GM21423 (cell line): ENCODE measurements around the gene ZCCHC2.
A peak's percentile ranks its signal among the peaks of the same experiment; 100 is the strongest.

ENCODE experiments used
- ATAC-seq: cut with Tn5 transposase; IDR thresholded peaks from one replicate; pipeline ENCODE4 v1.9.1; 2021; ENCODE audit warnings: mild to moderate bottlenecking, moderate library complexity; ENCODE audit not compliant: unreplicated experiment

Gene ZCCHC2

GRCh38 chr18:62537042-62537894, 14.4 kb downstream of the ZCCHC2 start:
- ATAC-seq, result no peak

DNA sequence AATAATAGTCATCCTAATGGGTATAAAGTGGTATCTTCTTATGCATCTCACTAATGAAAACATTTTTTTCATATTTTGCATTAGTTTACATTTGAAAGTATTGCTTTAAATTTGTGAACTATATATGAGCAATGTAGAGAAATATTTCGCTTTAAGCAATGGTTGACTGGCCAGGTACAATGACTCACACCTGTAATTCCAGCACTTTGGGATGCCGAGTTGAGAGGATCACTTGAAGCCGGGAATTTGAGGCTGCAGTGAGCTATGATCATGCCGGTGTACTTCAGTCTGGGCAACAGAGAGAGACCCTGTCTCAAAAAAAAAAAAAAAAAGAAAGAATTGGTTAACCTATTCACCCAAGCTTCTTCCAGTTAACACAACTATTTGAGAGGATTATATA, 15.1 kb downstream of the ZCCHC2 start:
- no peak for ATAC-seq

- ATAC-seq, result no peak
Observed at GRCh38 chr18:62538881-62539280, 16.1 kb downstream of the ZCCHC2 start.

- ATAC-seq, result no peak
Observed at GRCh38 chr18:62539284-62540165, 16.7 kb downstream of the ZCCHC2 start.

DNA sequence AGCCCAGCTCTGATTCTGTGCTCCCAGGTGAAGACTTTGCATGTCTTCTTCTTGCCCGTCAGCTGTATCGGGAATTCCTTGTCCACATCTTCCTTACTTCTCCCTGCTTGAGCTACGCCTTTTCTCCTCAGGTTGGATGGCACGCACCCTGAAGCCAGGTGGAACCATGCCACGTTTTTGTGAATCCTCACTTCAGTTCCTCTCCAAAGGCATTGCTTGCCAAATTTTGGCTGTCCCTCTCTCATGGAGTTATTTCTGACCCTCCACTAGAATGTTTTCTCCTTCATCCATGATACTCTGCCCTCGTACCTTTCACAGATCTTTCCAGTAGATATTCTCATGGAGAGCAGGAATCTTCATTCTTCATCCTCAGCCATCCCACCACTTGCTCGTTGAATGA, 20.2 kb downstream of the ZCCHC2 start:
- ATAC-seq, result no peak

GRCh38 chr18:62545098-62545497, 22.3 kb downstream of the ZCCHC2 start:
- no peak for ATAC-seq

DNA sequence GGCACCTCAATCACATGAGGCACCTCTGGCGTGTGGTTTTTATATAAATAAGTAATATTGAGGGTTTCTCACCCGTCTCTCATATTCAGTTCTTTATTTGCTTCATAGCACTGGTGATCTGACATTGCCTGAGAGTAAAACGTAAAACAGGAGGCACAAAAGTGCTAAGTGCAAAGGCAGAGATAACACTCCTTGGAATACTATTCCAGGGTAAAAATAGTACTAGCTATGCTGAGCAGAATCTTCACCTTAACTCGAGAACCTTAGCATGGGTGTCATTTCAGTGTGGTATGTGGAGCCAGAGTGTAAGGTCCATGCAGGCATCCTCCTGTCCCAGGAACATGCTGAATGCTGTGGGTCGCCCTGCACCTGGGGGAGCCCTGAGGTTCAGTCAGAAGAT, 26.9 kb downstream of the ZCCHC2 start:
- no peak for ATAC-seq

- ATAC-seq, result no peak
Observed at GRCh38 chr18:62550746-62551145, 27.9 kb downstream of the ZCCHC2 start.

DNA sequence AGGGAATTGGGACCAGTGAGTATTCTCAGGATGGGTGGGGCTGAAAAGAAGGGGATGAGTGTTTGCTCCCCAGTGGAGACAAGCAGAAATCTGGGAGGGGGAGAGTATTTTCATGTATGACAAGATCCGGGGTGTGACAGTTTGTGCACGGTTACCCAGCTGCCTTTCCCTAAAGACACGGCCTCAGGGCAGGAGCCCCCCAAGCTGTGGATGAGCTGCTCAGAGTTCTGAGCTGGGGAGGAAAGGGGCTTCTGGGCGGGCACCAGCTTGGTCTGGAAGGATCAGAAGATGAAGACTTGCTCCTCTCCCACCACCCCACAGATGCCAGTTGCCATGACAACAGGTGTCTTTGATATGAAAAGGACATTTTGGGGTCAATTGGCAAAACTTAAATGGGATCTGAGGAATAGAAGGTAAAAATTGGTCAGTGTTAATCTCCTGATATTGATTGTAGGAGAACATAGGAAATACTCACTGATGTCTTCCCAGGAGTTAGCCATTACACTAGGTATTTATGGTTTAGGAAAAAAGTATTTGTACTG, 29.2 kb downstream of the ZCCHC2 start:
- no peak for ATAC-seq

GRCh38 chr18:62554061-62554815, 31.4 kb downstream of the ZCCHC2 start:
- ATAC-seq, result peak; percentile 59

- ATAC-seq, result no peak
Observed at GRCh38 chr18:62555135-62555534, 32.3 kb downstream of the ZCCHC2 start.

DNA sequence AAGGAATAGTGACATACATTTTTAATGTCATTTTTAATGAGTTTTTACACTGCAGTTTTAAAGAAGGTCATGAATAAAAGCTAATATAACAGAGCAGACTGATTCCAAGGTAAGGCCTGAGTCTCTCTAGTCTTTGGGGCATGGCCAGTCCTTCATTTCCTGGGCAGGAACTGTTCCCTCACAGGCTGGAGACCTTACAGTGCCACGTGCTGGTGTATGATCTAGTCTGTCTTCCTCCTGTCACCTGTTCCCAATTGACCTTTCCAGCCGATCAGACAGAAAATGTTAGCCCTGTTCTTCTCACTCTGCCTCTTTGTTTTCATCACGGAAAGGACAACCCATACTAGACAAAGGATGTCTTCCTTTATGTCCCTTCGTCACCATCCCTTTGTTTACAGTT, 33.6 kb downstream of the ZCCHC2 start:
- no peak for ATAC-seq

DNA sequence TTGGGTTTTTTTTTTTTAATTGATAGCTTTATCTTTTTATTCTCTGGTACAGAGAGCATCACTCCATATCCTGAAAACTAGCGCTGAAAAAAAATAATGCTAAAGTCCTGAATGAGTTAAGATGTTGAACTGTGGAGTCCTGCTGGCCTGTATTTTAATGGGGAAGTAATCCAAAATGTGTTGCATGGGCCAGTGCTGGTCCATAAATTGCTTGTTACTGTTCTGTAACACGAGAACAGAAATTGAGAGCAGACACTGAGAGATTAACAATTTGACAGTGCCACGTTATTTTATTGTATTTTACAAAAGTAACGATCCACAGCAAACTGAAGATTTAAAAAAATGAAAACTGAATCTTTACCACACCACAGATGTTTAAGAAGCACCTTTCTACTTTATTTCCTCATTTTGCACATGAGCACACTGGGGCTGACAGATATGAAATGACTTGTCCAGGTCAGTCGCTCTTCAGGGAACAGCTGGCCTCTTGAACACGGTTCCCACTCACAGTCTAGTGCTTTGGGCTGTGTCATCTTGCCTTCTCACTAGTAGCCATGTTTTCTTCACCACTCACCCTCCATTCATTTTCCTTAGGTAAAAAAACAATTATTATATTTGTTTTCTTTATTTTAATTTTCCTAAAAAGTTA, 35.3 kb downstream of the ZCCHC2 start:
- ATAC-seq, result no peak

DNA sequence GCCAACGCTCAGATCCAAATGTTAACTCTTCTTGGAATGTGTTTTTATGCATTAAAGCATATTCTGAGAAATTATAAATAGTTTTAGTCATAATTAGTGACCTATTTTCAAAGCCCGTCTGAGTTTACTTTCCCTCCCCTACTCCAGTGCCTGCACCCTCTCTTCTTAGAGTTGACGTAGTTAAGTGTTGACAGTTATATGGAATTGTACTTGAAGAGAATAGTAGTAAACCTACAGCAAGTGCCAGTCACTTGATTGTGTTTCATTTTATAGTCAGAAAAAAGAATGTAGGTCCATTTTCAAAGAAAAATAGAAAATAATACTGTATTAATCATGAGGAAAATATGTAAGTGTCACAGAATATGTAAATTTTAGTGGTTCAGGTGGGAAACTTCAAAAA, 41.2 kb downstream of the ZCCHC2 start:
- no peak for ATAC-seq

DNA sequence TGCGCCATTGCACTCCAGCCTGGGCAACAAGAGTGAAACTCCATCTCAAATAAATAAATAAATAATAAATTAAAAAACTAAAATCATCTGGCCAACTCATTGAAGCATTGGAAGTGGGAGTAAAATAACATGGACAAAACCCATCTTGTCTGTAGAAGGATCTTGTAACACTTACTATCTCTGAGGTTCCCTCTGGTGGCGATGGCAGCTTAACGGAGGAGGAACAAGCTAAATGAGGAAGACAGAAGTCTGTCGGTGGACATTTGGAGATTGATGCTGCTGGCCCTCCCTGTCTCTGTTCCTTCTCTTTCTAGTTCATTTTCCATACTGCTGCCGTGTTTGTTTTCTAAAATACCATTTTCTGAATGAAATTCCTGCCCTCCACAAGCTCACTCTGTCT, 43.4 kb downstream of the ZCCHC2 start:
- ATAC-seq, result no peak

GRCh38 chr18:62566818-62567217, 44.0 kb downstream of the ZCCHC2 start:
- ATAC-seq, result no peak

- ATAC-seq, result no peak
Observed at GRCh38 chr18:62569081-62569655, 46.3 kb downstream of the ZCCHC2 start.

DNA sequence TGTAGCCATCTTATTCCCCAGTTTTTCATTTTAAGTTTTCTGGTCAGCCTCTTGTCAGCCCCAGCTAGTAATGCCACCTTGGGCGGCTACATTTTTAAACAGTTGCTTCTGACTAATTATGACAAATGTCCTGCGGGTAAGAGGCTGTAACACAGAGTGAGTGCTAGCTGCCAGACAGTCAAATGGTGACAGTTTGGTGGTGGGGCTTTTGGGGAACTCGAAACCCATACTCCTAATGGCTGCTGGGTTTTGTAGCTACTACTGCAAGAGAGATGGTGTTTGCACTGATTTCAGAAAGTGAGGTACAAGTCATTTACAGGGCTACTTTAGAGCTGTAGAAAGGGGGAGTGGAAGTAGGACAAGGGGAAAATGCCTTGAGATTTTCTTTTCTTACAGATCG, 48.2 kb downstream of the ZCCHC2 start:
- ATAC-seq, result no peak

DNA sequence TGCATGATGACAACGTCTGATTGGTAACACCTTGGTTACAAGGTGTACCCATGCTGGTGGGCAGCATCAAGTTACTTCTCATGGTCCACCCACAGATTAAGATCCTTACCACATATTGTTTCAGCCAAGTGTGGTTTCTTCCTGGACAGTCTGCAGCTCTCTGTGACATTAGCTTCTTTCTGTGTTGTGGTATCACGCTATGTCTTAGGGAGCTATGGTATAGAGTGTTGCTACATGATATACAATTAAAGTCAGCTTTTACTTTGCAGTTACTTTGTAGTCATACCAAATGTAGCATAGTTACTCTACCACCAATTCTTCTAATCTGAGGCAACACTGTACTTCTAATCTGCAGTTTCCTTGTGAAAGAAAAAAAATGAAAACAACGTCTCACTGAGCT, 48.8 kb downstream of the ZCCHC2 start:
- ATAC-seq, result no peak

GRCh38 chr18:62572456-62572855, 49.6 kb downstream of the ZCCHC2 start:
- no peak for ATAC-seq
